K562 (cell line): Measurements from ENCODE around the gene SDC1. TPM values are rescaled to one million over a fixed set of nuclear protein-coding genes. Genes with fewer than 3 reads are reported as not detected.

Experiments used
- BRF1 ChIP-seq: IDR thresholded peaks from 3 replicates; pipeline ENCODE4 v1.6.1; 2011; ENCODE audit warnings: borderline replicate concordance, mild to moderate bottlenecking; ENCODE audit not compliant: insufficient read length; ENCODE audit errors: extremely low read depth
- CTBP1 ChIP-seq: fragments of 450-650 bp; IDR thresholded peaks from 2 replicates; pipeline ENCODE4 v1.6.1; 2016; ENCODE audit warnings: borderline replicate concordance
- DMBX1 ChIP-seq: fragments of 250-450 bp; sonication (Bioruptor Pico); IDR thresholded peaks from 2 replicates; pipeline ENCODE4 v1.8.0; 2022; ENCODE audit warnings: inconsistent platforms, mild to moderate bottlenecking, moderate library complexity, borderline replicate concordance
- NR2F6 ChIP-seq: fragments of 450-650 bp; formaldehyde crosslinking; IDR thresholded peaks from 2 replicates; pipeline ENCODE4 v1.4.0; 2020; ENCODE audit warnings: mild to moderate bottlenecking
- SP1 ChIP-seq: sonication (generic); formaldehyde crosslinking; IDR thresholded peaks from 2 replicates; pipeline ENCODE4 v1.8.1; 2022; ENCODE audit warnings: mild to moderate bottlenecking, missing genetic modification reagents
- TAF9B ChIP-seq: fragments of 450-650 bp; IDR thresholded peaks from 2 replicates; pipeline ENCODE4 v1.6.1; 2018; ENCODE audit warnings: mild to moderate bottlenecking; ENCODE audit not compliant: partially characterized antibody
- TSC22D4 ChIP-seq: fragments of 450-650 bp; IDR thresholded peaks from 2 replicates; pipeline ENCODE4 v1.6.1; 2016; ENCODE audit warnings: missing genetic modification characterization, missing biosample characterization, control low read depth
- U2AF2 ChIP-seq: fragments of 200-400 bp; formaldehyde crosslinking; optimal IDR thresholded peaks from 2 replicates; pipeline ENCODE3; 2017; ENCODE audit warnings: low read depth, mild to moderate bottlenecking, low read length
- ZC3H4 ChIP-seq: sonication (generic); formaldehyde crosslinking; IDR thresholded peaks from 2 replicates; pipeline ENCODE4 v1.9.0; 2021; ENCODE audit warnings: missing genetic modification reagents, borderline replicate concordance
- ZNF197 ChIP-seq: fragments of 200-800 bp; sonication (Bioruptor generic); IDR thresholded peaks from 2 replicates; pipeline ENCODE4 v1.6.1; 2016; ENCODE audit warnings: low read depth, missing genetic modification characterization, missing compliant biosample characterization
- polyA plus RNA-seq, 8 experiments: library from polyadenylated mRNA; depleted of rRNA in 4 of 8; stranded (reverse) in 5 of 8; unstranded in 3 of 8; fragments of >200 nt; fragmentation: Nextera tagmentation in 2 of 8; fragmentation: Illumina TruSeq in 1 of 8; extraction: Ambion mirVana in 2 of 8; extraction: Trizol in 1 of 8; gene quantifications; 2 replicates each; pipeline versions ENCODE4 v1.2.1 to v1.2.3, GENCODE V29; 2011 to 2014; ENCODE audit warnings: inconsistent platforms in 1 of 8, missing spikeins in 1 of 8
- total RNA-seq, 7 experiments: library from RNA; depleted of rRNA in 6 of 7; stranded (reverse); fragments of >200 nt in 6 of 7; fragmentation: Illumina TruSeq in 2 of 7; extraction: Trizol in 2 of 7; gene quantifications; 2 replicates each; pipeline versions ENCODE4 v1.2.1 to v1.2.3, GENCODE V29; 2011 to 2021; ENCODE audit warnings: low replicate concordance in 1 of 7
- TF ChIP-seq, protein P1 (sequence below): sonication (generic); formaldehyde crosslinking; IDR thresholded peaks from 2 replicates; pipeline ENCODE4 v1.8.1; 2023; ENCODE audit warnings: mild to moderate bottlenecking, missing genetic modification reagents, moderate library complexity
- TF ChIP-seq, protein P2 (sequence below): fragments of 450-650 bp; IDR thresholded peaks from 2 replicates; pipeline ENCODE4 v1.6.1; 2017; ENCODE audit warnings: antibody characterized with exemption
- TF ChIP-seq, protein P3 (sequence below): fragments of 250-450 bp; sonication (Bioruptor Pico); IDR thresholded peaks from 2 replicates; pipeline ENCODE4 v1.4.0; 2020
- TF ChIP-seq, protein P4 (sequence below): fragments of 450-650 bp; formaldehyde crosslinking; IDR thresholded peaks from 2 replicates; pipeline ENCODE4 v1.4.0; 2020; ENCODE audit warnings: mild to moderate bottlenecking, mixed read lengths

SDC1 gene
- total and polyA plus RNA-seq, 9 of the 15 experiments (the other 6 are each of a cell fraction or from before 2014, with no cell fraction given): 0.06 to 2.7 (median 0.49) TPM

DNA sequence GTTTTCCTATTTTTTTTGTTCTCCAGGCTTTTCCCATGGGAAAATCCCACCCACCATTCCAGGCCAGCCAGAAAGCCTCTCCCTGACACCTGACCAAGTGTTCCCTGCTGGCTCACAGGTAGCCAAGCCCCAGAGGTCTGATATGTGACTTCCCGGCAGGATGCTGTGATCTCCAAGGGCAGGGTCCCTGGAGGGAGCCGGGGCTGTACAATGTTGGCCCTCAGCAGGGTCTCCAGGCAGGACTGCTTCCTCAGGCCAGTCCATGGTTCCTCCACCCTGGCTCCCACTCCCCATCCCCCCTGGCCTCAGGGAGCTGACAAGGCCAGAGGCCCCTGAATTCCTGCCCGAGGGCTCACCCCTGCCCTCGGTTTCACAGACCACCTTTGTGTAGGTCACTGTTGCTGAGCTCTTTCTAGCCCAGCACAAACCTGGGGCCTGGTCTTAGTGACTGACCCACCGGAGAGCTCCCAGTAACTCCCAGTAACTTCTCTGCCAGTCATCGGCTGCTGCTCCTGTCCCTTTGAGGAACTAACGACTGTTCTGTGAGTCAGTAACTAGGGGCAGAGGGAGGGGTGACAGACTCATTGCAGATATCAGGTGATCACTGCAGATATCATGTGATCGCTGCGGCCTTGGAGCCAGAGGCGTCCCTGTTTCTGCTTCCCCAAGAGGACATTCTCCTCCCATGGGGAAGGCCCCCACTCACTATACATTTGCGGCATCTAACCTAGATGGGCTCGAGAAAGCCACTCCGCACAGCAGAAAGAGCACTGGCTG is 38.7 kb downstream of the SDC1 start (continued):
- TF ChIP-seq, protein P1, sequence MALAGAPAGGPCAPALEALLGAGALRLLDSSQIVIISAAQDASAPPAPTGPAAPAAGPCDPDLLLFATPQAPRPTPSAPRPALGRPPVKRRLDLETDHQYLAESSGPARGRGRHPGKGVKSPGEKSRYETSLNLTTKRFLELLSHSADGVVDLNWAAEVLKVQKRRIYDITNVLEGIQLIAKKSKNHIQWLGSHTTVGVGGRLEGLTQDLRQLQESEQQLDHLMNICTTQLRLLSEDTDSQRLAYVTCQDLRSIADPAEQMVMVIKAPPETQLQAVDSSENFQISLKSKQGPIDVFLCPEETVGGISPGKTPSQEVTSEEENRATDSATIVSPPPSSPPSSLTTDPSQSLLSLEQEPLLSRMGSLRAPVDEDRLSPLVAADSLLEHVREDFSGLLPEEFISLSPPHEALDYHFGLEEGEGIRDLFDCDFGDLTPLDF (CRISPR knock-in tag): no peak
- no peak for TF ChIP-seq TAF9B
- TF ChIP-seq, protein P2, sequence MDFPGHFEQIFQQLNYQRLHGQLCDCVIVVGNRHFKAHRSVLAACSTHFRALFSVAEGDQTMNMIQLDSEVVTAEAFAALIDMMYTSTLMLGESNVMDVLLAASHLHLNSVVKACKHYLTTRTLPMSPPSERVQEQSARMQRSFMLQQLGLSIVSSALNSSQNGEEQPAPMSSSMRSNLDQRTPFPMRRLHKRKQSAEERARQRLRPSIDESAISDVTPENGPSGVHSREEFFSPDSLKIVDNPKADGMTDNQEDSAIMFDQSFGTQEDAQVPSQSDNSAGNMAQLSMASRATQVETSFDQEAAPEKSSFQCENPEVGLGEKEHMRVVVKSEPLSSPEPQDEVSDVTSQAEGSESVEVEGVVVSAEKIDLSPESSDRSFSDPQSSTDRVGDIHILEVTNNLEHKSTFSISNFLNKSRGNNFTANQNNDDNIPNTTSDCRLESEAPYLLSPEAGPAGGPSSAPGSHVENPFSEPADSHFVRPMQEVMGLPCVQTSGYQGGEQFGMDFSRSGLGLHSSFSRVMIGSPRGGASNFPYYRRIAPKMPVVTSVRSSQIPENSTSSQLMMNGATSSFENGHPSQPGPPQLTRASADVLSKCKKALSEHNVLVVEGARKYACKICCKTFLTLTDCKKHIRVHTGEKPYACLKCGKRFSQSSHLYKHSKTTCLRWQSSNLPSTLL: no peak
- TF ChIP-seq, protein P3, sequence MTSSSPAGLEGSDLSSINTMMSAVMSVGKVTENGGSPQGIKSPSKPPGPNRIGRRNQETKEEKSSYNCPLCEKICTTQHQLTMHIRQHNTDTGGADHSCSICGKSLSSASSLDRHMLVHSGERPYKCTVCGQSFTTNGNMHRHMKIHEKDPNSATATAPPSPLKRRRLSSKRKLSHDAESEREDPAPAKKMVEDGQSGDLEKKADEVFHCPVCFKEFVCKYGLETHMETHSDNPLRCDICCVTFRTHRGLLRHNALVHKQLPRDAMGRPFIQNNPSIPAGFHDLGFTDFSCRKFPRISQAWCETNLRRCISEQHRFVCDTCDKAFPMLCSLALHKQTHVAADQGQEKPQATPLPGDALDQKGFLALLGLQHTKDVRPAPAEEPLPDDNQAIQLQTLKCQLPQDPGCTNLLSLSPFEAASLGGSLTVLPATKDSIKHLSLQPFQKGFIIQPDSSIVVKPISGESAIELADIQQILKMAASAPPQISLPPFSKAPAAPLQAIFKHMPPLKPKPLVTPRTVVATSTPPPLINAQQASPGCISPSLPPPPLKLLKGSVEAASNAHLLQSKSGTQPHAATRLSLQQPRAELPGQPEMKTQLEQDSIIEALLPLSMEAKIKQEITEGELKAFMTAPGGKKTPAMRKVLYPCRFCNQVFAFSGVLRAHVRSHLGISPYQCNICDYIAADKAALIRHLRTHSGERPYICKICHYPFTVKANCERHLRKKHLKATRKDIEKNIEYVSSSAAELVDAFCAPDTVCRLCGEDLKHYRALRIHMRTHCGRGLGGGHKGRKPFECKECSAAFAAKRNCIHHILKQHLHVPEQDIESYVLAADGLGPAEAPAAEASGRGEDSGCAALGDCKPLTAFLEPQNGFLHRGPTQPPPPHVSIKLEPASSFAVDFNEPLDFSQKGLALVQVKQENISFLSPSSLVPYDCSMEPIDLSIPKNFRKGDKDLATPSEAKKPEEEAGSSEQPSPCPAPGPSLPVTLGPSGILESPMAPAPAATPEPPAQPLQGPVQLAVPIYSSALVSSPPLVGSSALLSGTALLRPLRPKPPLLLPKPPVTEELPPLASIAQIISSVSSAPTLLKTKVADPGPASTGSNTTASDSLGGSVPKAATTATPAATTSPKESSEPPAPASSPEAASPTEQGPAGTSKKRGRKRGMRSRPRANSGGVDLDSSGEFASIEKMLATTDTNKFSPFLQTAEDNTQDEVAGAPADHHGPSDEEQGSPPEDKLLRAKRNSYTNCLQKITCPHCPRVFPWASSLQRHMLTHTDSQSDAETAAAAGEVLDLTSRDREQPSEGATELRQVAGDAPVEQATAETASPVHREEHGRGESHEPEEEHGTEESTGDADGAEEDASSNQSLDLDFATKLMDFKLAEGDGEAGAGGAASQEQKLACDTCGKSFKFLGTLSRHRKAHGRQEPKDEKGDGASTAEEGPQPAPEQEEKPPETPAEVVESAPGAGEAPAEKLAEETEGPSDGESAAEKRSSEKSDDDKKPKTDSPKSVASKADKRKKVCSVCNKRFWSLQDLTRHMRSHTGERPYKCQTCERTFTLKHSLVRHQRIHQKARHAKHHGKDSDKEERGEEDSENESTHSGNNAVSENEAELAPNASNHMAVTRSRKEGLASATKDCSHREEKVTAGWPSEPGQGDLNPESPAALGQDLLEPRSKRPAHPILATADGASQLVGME: 0 out of 2 replicates have a peak, but pooled peaks have one; percentile 35
- TF ChIP-seq NR2F6 (CRISPR knock-in tag): no peak
- peak; percentile 14; the same call in 1 of the 2 replicates for TF ChIP-seq ZC3H4 (CRISPR knock-in tag)
- TF ChIP-seq ZNF197 (CRISPR knock-in tag): 0 out of 2 replicates have a peak, but pooled peaks have one; percentile 48
- TF ChIP-seq TSC22D4 (tag): no peak
- peak; percentile 61 for TF ChIP-seq CTBP1
- TF ChIP-seq, protein P4, sequence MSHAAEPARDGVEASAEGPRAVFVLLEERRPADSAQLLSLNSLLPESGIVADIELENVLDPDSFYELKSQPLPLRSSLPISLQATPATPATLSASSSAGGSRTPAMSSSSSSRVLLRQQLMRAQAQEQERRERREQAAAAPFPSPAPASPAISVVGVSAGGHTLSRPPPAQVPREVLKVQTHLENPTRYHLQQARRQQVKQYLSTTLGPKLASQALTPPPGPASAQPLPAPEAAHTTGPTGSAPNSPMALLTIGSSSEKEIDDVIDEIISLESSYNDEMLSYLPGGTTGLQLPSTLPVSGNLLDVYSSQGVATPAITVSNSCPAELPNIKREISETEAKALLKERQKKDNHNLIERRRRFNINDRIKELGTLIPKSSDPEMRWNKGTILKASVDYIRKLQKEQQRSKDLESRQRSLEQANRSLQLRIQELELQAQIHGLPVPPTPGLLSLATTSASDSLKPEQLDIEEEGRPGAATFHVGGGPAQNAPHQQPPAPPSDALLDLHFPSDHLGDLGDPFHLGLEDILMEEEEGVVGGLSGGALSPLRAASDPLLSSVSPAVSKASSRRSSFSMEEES (CRISPR knock-in tag): peak; percentile 93
- TF ChIP-seq BRF1: no peak
- no peak for TF ChIP-seq SP1
- TF ChIP-seq U2AF2: no peak
- TF ChIP-seq DMBX1 (CRISPR knock-in tag): no peak
